PC-3 (cell line): ENCODE measurements around the gene RNASEH1.

ENCODE experiments used
- EZH2phosphoT487 ChIP-seq: fragments of 300-600 bp; sonication (generic); IDR thresholded peaks from 2 replicates; pipeline ENCODE4 v1.6.1; 2018; ENCODE audit warnings: mild to moderate bottlenecking, antibody characterized with exemption, low read length, borderline replicate concordance
- TF ChIP-seq, protein P1 (sequence below): fragments of 300-600 bp; sonication (generic); conservative IDR thresholded peaks from 2 replicates; pipeline ENCODE4 v1.5.1; 2017; ENCODE audit warnings: antibody characterized with exemption, low read depth, mild to moderate bottlenecking, low read length

DNA sequence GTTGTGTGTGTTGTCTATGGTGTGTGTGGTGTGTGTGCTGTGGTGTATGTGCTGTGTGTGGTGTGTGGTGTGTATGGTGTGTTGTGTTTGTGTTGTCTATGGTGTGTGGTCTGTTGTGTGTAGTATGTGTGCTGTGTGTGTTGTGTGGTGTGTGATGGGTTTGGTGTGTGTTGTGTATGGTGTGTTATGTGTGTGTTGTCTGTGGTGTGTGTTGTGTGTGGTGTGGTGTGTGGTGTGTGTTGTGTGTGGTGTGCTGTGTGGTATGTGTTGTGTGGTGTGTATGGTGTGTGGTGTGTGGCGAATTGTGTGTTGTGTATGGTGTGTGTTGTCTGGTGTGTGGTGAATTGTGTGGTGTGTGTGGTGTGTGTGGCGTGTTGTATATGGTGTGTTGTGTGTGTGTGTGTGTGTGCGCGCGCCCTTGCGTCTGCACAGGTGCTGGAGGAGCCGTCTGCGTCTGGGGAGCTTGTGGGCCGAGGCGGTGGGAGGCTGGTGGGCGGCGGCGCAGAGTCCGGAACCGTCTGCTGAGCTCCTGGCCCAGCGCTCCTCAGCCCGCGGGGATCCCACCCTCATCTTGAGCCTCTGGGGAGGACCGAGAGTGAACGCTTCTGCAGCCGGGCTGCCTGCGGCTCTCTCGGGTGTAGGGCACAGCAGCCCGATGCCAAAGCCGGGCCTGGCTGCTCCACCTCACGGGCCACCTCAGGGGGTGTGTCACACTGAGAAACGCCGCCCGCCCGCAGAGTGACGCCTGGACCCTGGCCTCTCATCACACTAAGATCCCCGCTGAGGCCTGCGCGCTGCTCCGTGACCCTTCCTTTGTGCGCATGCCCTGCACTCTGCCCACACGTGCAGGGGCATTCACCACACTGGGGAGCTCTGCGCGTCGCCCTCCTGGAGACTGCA lies 30.0 kb downstream of the RNASEH1 start:
- TF ChIP-seq, protein P1, sequence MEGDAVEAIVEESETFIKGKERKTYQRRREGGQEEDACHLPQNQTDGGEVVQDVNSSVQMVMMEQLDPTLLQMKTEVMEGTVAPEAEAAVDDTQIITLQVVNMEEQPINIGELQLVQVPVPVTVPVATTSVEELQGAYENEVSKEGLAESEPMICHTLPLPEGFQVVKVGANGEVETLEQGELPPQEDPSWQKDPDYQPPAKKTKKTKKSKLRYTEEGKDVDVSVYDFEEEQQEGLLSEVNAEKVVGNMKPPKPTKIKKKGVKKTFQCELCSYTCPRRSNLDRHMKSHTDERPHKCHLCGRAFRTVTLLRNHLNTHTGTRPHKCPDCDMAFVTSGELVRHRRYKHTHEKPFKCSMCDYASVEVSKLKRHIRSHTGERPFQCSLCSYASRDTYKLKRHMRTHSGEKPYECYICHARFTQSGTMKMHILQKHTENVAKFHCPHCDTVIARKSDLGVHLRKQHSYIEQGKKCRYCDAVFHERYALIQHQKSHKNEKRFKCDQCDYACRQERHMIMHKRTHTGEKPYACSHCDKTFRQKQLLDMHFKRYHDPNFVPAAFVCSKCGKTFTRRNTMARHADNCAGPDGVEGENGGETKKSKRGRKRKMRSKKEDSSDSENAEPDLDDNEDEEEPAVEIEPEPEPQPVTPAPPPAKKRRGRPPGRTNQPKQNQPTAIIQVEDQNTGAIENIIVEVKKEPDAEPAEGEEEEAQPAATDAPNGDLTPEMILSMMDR: no peak
- no peak for TF ChIP-seq EZH2phosphoT487
